ENCODE results near the gene ITPR3. TPM values are rescaled to one million over a fixed set of nuclear protein-coding genes. Genes with fewer than 3 reads are reported as not detected.
A peak's percentile ranks its signal among the peaks of the same experiment; 100 is the strongest.

ITPR3 gene
- total and polyA plus RNA-seq, 5 donors, result 4.7 to 9.1 (median 6.4) TPM

DNA sequence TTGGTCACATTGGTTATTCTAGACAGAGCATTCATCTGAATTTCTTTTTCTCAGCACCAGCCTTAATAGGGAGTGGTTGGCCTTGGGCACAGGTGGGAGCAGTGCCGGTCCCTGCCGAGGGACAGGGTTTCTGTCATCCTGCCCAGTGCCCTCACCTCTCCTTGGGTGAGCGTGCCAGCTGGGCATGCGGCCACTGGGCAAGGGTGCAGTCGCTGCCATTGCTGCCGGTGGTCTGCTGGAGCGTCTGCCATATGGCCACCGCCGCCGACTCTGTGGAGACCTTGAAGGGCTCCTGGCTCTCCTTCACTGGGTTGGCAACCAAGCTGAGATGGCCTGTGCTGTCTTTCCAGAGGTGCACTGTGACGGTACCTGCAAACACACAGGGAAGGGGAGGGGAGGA is 106.8 kb downstream of the ITPR3 start:
- no peaks in the 10 kb centered on the region for H3K27me3 ChIP-seq (ENCODE audit: control insufficient read depth, insufficient read depth)
- peak overlapping the region; percentile 80 for H3K27ac ChIP-seq (ENCODE audit: low read length)
- intact Hi-C loops (cut with DNase I), result no loop called here
- whole genome bisulfite sequencing, result 69% methylated on average over 11 of the region's 11 CpGs
- H3K4me1 ChIP-seq (ENCODE audit: control insufficient read depth, insufficient read depth, low read length), result peaks cover 14% of the 10 kb centered on the region
- H3K4me3 ChIP-seq (ENCODE audit: low read length), result no peak overlapping the region
- no peaks in the 10 kb centered on the region for H3K9me3 ChIP-seq (ENCODE audit: control insufficient read depth, low read length)
- ATAC-seq, result peak; percentile 45 to 56
- peak; percentile 55 to 81 (median 77) for DNase-seq

DNA sequence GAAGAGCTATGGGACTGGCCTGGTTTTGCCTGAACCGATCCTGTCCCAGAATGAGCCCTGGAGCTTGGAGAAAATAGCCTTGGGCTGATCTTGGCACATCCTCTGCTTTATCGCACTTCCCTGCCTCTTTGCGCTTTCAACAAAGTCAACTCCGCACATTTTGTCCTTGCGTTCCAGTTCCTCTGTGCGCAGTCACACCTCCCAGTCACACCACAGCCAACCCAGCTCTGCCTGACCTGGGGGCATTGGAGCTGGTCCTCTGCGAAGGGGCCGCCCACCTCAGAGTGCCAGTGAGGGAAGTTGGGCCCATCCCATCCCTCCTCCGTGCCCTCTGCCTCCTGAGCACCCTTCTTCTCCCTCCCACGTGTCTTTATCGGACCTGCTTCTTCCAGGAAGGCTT is 107.3 kb downstream of the ITPR3 start:
- intact Hi-C loops (cut with DNase I), result no loop called here
- peak overlapping the region; percentile 80 for H3K27ac ChIP-seq (ENCODE audit: low read length)
- no peaks in the 10 kb centered on the region for H3K9me3 ChIP-seq (ENCODE audit: control insufficient read depth, low read length)
- peak in 2 of 3 donors; percentile 49 to 74 for DNase-seq
- H3K4me1 ChIP-seq (ENCODE audit: control insufficient read depth, insufficient read depth, low read length), result peaks cover 14% of the 10 kb centered on the region
- H3K4me3 ChIP-seq (ENCODE audit: low read length), result no peak overlapping the region
- peak; percentile 72 to 78 for ATAC-seq
- WGBS, result 73% methylated on average over 11 of the region's 11 CpGs
- no peaks in the 10 kb centered on the region for H3K27me3 ChIP-seq (ENCODE audit: control insufficient read depth, insufficient read depth)

DNA sequence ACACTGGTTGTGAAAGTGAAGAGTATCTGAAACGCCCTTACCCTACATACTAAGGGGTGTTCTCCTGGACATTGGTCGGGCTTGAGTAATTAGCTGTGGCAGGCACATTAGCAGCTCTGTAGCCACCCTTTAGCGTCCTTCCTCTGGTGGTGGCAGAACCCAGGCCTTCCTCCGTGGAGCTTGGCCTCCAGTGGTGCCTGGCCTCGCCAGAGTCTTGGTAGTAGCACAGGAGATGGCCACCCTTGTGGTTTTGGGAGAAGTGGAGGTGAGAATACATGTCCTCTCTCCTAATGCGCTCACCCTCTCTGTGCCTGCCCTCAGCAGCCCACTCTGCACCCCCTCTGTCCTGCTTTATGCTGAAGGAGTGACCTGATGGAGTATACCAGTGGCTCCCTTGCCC is 107.9 kb downstream of the ITPR3 start:
- WGBS, result 89% methylated on average over 6 of the region's 6 CpGs
- ATAC-seq, result no peak
- no peaks in the 10 kb centered on the region for H3K27me3 ChIP-seq (ENCODE audit: control insufficient read depth, insufficient read depth)
- peak overlapping the region; percentile 80 for H3K27ac ChIP-seq (ENCODE audit: low read length)
- H3K9me3 ChIP-seq (ENCODE audit: control insufficient read depth, low read length), result no peaks in the 10 kb centered on the region
- no peak overlapping the region for H3K4me3 ChIP-seq (ENCODE audit: low read length)
- no peak for DNase-seq
- intact Hi-C loops (cut with DNase I), result no loop called here
- peaks cover 12% of the 10 kb centered on the region for H3K4me1 ChIP-seq (ENCODE audit: control insufficient read depth, insufficient read depth, low read length)

DNA sequence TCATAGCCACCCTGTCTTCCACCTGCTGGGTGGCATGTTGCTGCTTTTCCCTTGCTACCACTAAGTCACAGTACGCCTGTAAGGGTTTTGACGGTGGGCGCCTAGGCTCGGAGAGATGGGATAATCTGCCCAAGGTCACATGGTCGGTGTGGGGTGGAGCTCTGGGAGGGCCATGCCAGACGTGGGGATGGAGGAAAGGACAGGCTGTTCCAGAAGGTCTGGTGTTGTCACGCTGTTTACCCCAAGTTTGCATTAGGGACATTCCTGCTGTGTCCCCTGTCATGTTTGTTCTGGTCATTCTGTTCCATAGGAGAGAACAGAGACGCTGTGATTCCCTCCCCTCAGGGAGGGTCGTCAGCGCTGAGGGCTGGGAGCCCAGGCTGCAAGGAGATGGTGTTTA is 109.5 kb downstream of the ITPR3 start:
- Histone ChIP-seq H3K27ac (ENCODE audit: low read length) (peak overlapping the region; percentile 54), H3K4me3 (ENCODE audit: low read length) (no peak overlapping the region), H3K4me1 (ENCODE audit: control insufficient read depth, insufficient read depth, low read length) (peaks cover 12% of the 10 kb centered on the region), H3K27me3 (ENCODE audit: control insufficient read depth, insufficient read depth) (no peaks in the 10 kb centered on the region), H3K9me3 (ENCODE audit: control insufficient read depth, low read length) (no peaks in the 10 kb centered on the region)
- 70% methylated on average over 10 of the region's 10 CpGs for WGBS
- ATAC-seq (peak; percentile 4 to 12), DNase-seq (peak in 1 of 3 donors; percentile 50)
- intact Hi-C loops (cut with DNase I), result no loop called here

DNA sequence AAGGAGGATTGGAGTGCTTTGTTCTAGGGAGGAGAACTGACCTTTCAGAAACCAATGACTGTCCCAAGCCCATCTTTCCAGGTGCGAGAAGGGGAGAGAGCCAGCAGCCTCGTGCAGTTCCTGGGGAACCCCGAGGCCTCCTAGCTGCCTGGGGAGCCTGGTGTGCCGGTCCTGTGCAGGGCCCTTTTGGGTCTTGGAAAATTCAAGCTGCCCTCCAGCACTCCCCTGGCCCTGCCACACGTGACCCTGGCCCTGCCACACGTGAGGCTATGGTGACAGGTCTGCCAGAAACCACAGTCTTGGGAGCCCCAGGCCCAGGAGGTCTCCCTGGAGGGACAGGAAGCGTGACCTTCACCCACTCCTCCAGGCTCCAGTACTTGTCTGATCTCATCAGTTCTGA is 109.9 kb downstream of the ITPR3 start:
- Histone ChIP-seq H3K4me3 (ENCODE audit: low read length) (no peak overlapping the region), H3K4me1 (ENCODE audit: control insufficient read depth, insufficient read depth, low read length) (peaks cover 12% of the 10 kb centered on the region), H3K27me3 (ENCODE audit: control insufficient read depth, insufficient read depth) (no peaks in the 10 kb centered on the region), H3K27ac (ENCODE audit: low read length) (peak overlapping the region; percentile 54), H3K9me3 (ENCODE audit: control insufficient read depth, low read length) (no peaks in the 10 kb centered on the region)
- ATAC-seq (no peak), DNase-seq (no peak)
- WGBS, result 80% methylated on average over 7 of the region's 7 CpGs
- intact Hi-C loops (cut with DNase I), result no loop called here

- ATAC-seq (peak in 1 of 2 donors; percentile 4), DNase-seq (peak in 1 of 3 donors; percentile 58)
- no peaks in the 10 kb centered on the region for H3K9me3 ChIP-seq (ENCODE audit: control insufficient read depth, low read length)
- H3K4me3 ChIP-seq (ENCODE audit: low read length), result no peak overlapping the region
- H3K27ac ChIP-seq (ENCODE audit: low read length), result peak overlapping the region; percentile 62
- intact Hi-C loops (cut with DNase I), result no loop called here
- H3K4me1 ChIP-seq (ENCODE audit: control insufficient read depth, insufficient read depth, low read length), result peaks cover 12% of the 10 kb centered on the region
- 73% methylated on average over 9 of the region's 9 CpGs for WGBS
- H3K27me3 ChIP-seq (ENCODE audit: control insufficient read depth, insufficient read depth), result no peaks in the 10 kb centered on the region
Observed at GRCh38 chr6:33731751-33732282, 110.7 kb downstream of the ITPR3 start.

DNA sequence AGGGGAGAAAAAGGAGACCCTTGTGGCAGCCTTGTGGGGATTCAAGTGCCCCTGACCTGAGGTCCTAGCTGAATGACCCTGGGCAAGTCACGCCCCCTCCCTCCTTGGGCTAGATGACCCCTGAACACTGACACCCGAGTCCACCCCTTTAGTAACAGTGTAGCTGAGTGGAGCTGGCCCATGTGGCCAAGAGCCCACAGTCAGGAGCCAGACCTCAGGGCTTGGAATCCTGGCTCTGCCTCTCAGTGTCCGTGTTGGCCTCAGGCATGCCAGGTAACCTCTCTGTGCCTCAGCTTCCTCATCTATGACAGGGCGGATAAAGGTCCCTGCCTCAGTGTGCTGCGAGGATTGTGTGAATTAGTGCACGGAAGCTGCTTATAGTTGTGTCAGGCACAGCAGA is 111.3 kb downstream of the ITPR3 start:
- no peaks in the 10 kb centered on the region for H3K9me3 ChIP-seq (ENCODE audit: control insufficient read depth, low read length)
- H3K27me3 ChIP-seq (ENCODE audit: control insufficient read depth, insufficient read depth), result no peaks in the 10 kb centered on the region
- peak overlapping the region; percentile 9 for H3K27ac ChIP-seq (ENCODE audit: low read length)
- H3K4me1 ChIP-seq (ENCODE audit: control insufficient read depth, insufficient read depth, low read length), result peaks cover 12% of the 10 kb centered on the region
- intact Hi-C loops (cut with DNase I), result no loop called here
- H3K4me3 ChIP-seq (ENCODE audit: low read length), result no peak overlapping the region
- 85% methylated on average over 6 of the region's 6 CpGs for WGBS
- ATAC-seq, result no peak
- DNase-seq, result no peak

GRCh38 chr6:33732817-33733708 is 111.9 kb downstream of the ITPR3 start:
- Histone ChIP-seq H3K4me1 (ENCODE audit: control insufficient read depth, insufficient read depth, low read length) (peaks cover 9% of the 10 kb centered on the region), H3K9me3 (ENCODE audit: control insufficient read depth, low read length) (no peaks in the 10 kb centered on the region), H3K27me3 (ENCODE audit: control insufficient read depth, insufficient read depth) (no peaks in the 10 kb centered on the region), H3K27ac (ENCODE audit: low read length) (no peak overlapping the region), H3K4me3 (ENCODE audit: low read length) (no peak overlapping the region)
- 86% methylated on average over 13 of the region's 13 CpGs for WGBS
- DNase-seq, result no peak
- no peak for ATAC-seq
- intact Hi-C loops (cut with DNase I), result no loop called here

GRCh38 chr6:33733709-33734007 is 112.5 kb downstream of the ITPR3 start:
- 93% methylated on average over 8 of the region's 8 CpGs for WGBS
- peaks cover 6% of the 10 kb centered on the region for H3K4me1 ChIP-seq (ENCODE audit: control insufficient read depth, insufficient read depth, low read length)
- ATAC-seq, result no peak
- no peak for DNase-seq
- no peaks in the 10 kb centered on the region for H3K27me3 ChIP-seq (ENCODE audit: control insufficient read depth, insufficient read depth)
- intact Hi-C loops (cut with DNase I), result no loop called here
- H3K27ac ChIP-seq (ENCODE audit: low read length), result no peak overlapping the region
- no peak overlapping the region for H3K4me3 ChIP-seq (ENCODE audit: low read length)
- H3K9me3 ChIP-seq (ENCODE audit: control insufficient read depth, low read length), result no peaks in the 10 kb centered on the region

- H3K4me1 ChIP-seq (ENCODE audit: control insufficient read depth, insufficient read depth, low read length), result peaks cover 6% of the 10 kb centered on the region
- no peak for ATAC-seq
- no peak overlapping the region for H3K27ac ChIP-seq (ENCODE audit: low read length)
- 88% methylated on average over 18 of the region's 18 CpGs for WGBS
- intact Hi-C loops (cut with DNase I), result no loop called here
- no peaks in the 10 kb centered on the region for H3K9me3 ChIP-seq (ENCODE audit: control insufficient read depth, low read length)
- no peaks in the 10 kb centered on the region for H3K27me3 ChIP-seq (ENCODE audit: control insufficient read depth, insufficient read depth)
- DNase-seq, result no peak
- no peak overlapping the region for H3K4me3 ChIP-seq (ENCODE audit: low read length)
Observed at GRCh38 chr6:33735216-33735615, 114.1 kb downstream of the ITPR3 start.

DNA sequence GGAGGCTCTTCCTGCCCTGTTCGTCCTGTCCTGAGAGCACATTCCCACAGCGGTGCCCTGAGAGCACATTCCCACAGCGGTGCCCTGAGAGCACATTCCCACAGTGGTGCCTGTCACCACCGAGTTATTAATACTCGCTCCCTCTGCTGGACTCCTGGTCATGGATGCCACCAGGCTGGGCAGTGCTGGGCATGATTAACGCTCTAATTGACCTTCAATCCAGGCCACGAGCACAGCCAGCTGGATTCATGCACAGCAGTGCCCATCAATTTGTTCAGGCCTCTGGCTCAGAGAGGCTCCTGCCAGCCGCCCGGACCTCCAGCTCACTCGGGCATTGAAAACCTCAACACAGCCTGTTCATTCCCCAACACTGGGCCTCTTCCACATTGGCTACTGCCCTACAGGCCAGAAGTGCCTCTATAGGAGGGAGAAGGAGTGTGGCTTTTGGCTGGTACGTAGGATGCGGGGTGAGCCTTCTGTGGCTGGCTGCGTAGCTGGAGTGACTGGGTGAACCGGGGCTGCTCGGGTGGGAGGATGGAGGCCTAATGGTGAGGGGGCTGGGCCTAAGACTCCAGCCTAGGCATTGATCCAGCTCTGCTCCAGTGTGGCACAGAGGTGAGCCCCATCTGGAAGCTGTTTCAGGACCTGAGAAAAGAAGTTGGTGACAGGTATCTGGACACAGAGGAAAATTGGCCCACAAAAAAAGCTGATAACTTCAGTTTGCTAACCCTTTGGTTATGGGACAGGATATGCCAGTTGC is 116.3 kb downstream of the ITPR3 start:
- DNase-seq, result peak; percentile 56 to 73 (median 69)
- ATAC-seq, result peak; percentile 83 to 84
- no peak overlapping the region for H3K4me3 ChIP-seq (ENCODE audit: low read length)
- peak overlapping the region; percentile 95 for H3K27ac ChIP-seq (ENCODE audit: low read length)
- no peaks in the 10 kb centered on the region for H3K27me3 ChIP-seq (ENCODE audit: control insufficient read depth, insufficient read depth)
- H3K4me1 ChIP-seq (ENCODE audit: control insufficient read depth, insufficient read depth, low read length), result peaks cover 7% of the 10 kb centered on the region
- WGBS, result 65% methylated on average over 15 of the region's 15 CpGs
- no peaks in the 10 kb centered on the region for H3K9me3 ChIP-seq (ENCODE audit: control insufficient read depth, low read length)
- intact Hi-C loops (cut with DNase I), result no loop called here
